Superior temporal gyrus (tissue), 1 donor: Measurements from ENCODE around the gene NOL6.
"Not testable (repeated sequence)": the region's sequence is repeated elsewhere in the genome, so short reads cannot be mapped to it uniquely, and the experiment has no call there.

Source experiments
- DNase-seq: peaks from one replicate; pipeline ENCODE4 v3.0.0-alpha.2; 2016; ENCODE audit errors: extremely low spot score

Gene NOL6

DNA sequence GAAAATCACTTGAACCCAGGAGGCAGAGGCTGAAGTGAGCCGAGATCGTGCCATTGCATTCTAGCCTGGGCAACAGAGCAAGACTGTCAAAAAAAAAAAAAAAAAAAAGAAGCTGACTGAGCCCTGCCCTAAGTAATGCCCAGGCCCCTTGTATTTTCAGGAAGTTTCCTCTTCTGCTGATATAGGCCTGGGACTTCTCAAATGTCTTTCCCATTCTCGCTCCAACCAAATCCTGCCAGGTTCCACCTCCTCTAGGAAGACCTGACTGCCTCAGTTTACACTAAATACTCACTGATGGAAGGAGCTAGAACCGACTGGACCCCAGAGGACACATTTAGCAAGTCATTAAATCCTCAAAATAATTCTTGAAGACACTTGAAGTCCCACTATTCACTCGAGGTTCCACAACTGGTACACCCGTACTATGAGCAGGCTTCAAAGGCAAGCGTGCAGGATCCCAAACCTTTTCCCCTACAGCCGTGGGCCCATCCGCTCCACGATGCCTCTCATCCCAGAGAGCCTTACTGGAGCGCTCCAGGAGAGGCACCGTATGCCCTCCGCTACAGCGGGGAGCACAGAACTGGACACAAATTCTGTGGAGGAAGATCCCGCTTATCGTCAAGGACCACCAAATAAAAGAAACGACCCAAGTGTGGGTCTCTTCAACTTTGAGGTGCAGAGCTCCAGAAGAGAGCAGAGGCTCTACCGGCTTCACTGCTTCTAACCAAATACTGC, 676 bp downstream of the NOL6 start:
- DNase-seq = no peak

DNA sequence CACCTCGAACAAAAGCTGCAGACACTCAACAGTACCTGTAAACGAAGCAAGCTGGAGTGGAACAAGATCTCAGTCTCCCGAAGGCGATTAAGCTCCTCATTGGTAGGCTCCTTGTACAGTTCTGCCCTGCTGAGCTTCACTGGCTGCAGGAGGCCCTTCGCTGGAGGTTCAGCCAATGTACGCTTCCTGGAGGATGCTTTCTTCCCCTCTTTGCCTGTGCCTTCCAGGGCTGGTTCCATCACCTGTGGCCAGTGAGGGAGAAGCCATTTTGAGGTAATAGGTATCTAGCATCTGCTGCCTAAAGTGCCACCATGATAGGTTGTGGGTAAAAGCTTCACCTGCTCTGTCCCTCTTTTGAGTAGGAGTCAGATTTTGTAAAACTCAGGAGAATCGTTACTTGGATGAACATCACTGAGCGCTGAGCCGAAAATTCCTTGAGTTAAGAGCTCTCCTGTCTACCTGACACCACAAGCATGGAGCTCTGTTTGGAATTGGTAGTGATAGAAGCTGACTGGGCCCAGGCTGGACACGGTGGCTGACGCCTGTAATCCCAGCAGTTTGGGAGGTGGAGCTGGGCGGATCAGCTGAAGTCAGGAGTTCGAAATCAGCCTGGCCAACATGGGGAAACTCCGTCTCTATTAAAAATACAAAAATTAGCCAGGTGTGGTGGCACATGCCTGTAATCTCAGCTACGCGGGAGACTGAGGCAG, 1.4 kb downstream of the NOL6 start:
- DNase-seq = no peak

DNA sequence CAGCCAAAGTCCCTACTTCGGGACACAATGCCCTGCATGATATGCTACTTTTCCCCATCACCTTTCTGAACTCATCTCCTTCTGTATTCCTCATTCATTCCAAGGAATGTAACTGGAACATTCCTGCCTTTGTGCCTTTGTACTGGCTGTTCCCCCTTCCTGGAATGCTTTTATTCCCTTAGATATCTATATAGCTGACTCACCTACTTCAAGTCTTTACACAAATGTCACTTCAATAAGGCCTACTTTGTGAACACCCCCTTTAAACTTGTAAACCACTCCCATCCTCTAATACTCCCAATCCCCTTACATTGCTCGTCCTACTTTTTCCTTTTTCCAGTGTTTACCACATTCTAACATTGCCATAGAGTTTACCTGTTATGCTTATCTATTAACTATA, 2.4 kb downstream of the NOL6 start:
- no peak for DNase-seq

DNA sequence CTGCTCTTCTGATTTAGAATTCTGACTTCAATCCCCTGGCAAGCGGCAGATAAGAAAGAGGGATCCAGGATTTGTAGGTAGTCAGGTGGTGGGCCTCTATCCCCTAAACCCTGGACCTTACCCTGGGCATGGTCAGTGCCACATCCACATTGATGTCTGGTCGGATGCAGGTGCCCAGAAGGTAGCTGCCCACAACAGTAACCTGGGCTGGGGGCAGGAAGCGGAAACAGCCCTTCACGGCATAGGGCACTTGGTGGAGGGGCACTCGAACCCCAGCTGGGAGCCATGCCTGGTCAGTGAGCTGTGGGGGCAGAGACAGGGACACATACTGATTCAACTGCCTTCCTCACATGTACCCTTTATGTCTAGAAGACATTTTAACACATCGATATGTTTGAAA, 3.8 kb downstream of the NOL6 start:
- DNase-seq = no peak

DNA sequence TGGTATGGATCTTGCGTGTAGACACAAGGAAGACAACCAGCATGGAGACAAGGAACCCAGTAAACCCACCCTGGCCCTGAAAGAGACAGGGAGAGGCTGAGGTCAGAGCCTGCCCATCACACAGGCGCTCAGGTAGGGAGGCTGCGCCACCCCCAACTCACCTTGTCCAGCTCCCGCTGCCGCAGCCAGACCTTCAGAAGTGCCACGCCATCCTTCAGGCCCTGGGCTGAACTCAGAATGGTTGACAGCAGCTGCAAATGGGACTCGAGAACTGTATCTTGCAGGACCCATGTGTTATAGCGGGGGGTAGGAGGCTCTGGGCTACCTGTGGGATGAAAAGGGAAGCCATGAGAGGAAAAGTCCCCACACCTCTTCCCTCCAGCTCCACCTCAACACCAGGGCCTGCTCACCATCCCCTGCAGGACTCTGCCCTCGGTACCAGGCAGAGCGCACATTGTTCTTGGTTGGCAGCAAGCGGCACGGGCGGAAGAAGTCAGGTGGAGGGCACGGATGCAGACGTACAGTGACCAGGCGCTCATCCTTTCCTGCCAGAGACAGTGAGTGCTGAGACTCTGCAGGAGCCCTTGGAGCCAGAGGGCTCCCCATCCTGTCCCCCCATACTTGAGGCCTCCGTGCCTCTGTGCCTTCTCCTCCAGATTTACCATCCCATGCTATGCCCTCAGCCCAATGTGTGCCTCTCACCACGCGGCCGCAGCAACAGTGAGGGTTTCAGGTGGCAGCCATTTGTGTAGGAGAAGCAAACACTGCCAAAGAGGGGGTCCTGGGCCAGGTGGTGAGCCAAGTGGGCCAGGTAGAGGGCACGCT, 4.7 kb downstream of the NOL6 start:
- DNase-seq = no peak

DNA sequence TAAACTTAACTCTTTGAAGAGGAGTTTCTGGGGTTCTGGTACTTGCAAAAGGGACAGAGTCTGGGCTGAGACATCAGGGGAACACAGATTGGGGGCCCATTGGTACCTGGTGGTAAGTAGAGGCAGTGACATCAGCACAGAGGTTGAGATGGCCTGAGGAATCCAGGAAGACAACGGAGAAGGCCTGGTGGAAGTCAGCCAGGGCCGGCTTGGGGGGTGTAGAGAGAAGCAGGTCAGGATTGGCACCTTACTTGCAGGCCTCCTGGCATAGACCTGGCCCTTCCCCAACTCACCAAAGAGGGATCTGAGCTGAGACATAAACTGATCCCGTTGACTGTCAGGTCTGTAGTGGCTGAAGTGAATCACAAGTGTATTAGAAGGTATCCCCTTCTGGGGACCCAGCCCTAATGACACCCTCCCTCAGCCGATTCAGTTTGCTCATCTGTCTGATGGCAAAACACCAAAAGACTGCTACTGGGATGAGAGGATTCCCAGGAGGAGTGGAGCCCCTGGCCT, 5.5 kb downstream of the NOL6 start:
- DNase-seq = no peak

DNA sequence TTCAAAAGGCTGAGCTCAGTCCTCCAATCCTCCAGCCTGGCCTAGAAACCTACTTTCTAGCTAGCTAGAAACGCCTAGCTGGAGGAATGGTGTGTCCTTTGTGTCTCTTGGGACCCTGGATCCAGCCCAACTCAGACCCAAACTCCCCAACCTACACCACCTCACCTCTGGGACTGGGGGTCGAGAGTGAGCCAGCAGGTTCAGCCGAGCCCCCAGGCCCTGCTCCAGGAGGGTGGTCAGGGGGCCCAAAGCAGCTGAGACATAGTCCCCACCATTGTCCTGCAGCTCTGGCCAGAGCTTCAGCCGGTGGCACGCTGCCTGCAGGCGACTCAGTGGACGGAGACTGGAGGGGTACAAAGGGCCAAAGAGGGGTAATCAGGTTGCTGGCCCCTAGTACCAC, 6.2 kb downstream of the NOL6 start:
- DNase-seq = no peak

DNA sequence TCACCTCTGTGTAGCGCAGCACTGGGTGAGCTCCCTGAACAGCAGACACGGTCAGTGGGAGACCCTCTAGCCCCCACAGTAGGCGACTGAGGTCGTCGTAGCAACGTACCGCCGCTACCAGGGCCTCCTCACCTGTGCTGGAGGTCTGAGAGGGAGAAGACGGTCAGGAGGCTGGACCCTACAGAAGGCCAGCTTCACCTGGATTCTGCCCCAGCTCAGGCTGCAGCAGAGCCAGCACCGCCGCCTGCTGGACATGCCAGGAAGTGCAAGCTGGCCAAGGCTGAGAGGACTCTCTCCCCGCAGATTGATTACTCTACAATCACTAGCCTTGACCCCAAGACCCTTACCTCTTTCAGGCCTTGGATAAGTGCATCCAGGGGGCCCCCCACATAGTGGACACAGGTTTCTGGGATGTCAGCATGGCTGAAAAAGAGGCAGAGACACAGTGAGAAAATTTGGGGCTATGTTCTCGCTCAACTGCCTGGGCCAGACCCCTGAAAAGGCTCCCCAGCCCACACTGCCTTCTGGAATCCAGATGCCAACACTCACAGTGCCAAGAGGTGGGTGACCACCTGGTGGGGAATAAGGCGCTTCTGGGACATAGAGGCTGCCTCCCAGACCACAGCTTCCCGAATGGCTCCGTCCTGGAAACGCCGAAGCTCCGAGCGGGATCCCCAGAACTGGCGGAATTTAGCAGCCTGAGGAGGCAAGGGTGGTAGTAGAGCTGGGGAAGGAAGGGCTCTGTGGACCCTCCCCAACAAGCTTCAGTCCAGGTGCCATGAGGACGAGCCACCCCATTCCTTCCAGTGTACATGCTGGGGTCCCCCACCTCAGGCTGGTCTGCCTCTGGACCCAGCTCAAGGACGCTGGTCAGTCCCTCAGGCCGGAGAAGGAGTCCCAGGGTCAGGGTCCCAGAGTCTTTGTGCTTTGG, 6.9 kb downstream of the NOL6 start:
- DNase-seq = peak; percentile 51

DNA sequence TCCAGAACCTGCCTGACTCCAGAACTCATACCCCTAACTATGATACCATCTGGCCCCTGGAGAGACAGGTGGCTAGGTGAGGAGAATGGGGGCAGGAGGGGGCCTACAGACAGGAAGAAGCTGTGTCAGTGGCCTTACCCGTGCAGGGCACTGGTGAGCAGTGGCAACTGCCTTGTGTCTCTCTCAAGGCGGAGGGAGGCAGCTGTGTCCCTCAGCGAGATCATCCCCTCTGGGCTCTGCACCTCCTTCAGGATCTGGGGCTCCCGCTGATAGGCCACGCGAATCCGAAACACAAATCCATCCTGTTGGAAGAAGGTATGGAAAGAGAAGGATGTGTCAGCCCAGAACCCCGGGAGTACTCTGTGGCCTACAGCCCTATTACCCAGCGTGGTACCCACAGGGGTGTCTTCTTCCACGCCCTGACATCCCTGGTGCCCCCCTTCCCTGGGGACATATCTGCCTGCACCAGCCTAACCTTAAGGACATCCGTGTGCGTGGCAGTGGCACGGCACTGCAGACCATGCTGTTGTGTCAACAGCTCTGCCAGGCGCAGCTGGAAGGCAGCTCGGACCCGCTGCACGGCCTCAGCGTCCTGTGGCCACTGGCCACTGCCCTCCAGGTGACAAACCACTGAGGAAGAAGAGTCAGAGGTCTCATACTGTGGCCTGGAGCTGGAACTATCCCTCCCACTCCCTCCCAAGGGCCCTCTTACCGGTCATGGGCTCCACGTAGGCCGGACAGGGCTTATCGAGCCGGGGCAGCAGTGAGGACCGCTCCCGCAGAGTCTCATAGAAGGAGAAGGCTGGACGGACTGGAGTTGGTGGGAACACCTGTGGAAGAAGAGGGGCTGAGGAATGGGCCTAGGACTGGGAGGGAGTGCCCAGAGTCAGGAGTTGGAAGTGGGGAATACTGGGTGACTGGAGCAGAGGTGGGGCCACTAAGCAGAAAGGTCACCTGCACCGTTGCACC, 7.8 kb downstream of the NOL6 start:
- no peak for DNase-seq

DNA sequence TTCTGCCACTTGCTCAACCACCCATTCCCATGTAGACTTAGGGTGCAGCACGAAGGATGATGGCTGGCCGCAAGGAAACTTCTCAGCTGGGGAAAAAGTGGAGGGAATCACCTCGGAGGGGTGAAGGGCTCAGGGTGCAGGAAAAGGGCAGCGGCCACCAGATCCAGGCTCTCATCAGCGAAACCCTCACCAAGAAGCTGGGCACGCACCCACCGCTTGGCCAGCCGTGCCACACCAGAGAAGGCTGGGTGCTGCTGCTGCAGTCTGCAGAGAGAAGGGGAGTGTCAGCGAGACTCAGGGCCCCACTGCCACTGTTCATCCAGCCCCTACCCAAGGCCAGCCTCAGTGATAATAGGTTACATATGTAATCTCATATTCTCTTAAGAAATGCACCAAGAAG, 8.6 kb downstream of the NOL6 start:
- DNase-seq = no peak

DNA sequence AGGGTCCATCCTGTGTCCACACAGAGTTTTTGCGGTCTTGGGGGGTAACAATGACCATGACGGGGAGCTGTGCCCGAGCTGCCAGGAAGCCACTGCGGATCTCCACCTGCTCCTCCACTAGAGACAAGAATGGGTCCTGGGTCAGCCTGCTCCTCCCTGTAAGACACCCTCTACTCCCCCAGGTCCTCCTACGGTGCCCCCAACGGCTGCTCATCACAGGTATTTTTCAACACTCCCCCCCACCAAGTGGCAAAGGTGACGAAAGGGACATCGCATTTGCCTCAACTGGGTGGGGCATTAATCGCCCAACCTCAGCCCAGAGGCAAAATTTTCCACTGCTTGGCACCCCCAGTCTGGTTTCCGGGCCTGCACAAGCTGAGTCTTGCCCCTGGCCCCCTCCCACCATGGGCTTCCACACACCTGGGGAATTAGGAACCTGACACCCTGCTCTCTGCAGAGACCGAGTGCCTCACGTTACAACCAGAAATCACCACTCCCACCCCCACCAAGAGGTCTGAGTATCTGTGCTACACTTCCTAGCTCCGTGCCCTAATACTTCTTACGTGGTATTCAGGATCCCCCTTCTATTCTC, 9.6 kb downstream of the NOL6 start:
- DNase-seq = no peak

DNA sequence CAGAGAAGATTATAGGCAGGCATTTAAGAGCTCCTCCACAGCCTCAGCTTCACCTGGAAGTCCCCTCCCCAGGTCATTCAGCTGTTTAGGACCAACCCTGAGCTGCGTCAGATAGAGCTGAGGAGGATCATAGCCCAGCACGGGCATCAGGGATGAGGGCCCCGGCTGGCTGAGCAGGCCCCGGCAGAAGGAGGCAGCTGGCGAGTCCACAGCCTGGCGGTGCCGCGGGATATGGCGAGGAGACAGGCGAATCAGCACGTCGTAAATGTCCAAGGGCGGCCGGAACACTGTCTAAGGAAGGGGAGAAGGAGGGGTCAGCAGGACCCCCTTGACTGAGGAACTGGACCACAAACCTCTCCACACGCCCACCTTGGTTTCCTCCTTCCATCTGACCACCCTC, 10.6 kb downstream of the NOL6 start:
- no peak for DNase-seq

DNA sequence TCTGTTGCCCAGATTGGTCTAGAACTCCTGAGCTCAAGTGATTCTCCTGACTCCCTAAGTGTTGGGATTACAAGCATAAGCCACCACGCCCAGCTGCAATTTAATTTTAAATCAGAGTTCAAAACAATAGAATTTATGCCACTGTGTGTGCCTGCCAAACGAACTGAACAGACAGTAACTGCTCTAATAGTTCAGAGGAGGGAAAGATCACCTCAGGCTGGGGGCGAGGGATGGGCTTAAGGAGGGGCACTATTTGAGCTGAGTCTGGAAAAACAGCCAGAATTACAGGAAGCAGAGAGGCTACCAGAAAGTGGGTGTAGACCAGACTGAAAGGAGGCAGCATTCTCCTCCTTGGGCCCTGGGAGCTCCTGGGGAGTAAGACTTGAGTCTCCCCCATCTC, 12.2 kb downstream of the NOL6 start:
- no peak for DNase-seq

DNA sequence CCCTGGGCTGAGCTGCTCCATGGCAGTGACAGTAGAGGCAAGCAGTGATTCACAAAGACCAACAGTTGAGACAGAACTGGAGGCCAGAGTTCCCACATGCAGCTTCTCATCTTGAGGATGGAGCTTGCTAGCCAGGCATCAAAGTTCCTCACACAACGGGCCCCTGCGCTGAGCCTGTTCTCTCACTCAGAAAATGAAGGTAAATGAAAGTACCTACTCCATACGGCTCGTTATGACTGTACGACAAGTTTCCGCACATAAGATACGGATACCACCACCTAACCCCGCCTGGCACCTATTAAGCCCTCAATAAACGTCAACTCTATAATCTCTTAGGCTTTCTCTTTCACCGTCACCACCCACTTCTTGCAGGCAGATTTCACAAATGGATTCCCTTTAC, 12.9 kb downstream of the NOL6 start:
- DNase-seq = no peak

DNA sequence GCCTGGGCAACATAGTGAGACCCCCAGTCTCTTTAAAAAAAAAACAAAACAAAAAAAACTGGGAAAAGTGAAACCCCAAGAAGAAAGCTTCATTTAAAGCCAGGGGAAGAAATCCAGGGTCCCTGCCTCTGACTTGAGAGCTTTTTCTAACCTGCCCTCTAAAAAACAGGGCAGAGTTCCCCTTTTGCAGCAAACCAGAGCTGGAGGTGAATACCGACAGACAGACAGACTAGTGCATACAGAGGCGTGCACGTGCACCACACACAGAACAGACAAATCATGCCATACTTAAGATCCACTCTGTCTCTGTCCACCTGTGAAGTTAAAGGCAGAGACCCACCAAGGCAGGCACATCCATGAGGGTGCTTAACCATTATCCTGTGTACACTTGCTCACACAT, 14.6 kb downstream of the NOL6 start:
- no peak for DNase-seq

DNA sequence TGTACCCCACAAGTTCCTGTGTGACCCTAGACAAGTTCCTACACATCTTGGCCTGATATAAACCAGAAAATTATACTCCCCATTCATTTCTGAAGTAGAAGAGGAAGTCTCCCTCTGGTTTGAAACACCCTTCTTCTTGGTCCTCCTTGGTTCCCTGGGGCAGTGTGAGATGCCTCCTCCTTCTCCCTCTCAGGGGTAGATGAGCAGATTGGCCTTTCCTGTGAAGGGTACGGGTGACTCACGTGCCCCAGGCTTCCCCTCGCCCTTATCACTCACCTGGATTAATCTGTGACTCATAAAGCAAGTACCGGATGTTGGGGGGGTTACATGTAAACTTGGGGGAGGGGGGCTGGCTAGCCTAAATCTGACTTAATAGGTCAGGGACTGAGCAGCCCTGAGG, 15.3 kb downstream of the NOL6 start:
- no peak for DNase-seq

DNA sequence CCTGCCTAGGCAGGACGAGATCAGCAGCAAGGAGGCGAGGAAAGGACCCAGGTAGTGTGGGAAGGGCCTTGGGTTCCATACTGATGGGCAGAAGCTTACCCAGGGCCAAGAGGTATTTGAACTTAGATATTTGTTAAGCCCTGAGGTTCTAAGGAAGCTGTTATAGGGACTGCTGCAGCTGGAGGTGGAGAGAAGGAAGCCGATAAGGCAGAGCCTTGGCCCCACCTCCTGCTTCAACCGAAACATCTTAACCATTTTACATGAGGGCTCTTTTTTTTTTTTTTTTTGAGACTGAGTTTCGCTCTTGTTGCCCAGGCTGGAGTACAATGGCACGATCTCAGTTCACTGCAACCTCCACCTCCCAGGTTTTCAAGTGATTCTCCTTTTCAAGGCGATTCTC, 17.8 kb downstream of the NOL6 start:
- DNase-seq = no peak

DNA sequence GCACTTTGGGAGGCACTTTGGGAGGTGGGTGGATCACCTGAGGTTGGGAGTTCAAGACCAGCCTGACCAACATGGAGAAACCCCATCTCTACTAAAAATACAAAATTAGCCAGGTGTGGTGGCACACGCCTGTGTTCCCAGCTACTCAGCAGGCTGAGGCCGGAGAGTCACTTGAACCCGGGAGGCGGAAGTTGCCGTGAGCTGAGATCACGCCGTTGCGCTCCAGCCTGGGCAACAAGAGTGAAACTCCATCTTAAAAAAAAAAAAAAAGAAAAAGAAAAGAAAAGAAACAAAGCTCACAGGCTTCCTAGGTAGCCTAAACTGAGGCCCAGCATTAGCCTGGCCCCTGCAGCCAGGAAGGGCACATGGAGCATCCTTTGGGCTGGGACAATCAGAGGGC, 18.3 kb downstream of the NOL6 start:
- not testable (repeated sequence) for DNase-seq

DNA sequence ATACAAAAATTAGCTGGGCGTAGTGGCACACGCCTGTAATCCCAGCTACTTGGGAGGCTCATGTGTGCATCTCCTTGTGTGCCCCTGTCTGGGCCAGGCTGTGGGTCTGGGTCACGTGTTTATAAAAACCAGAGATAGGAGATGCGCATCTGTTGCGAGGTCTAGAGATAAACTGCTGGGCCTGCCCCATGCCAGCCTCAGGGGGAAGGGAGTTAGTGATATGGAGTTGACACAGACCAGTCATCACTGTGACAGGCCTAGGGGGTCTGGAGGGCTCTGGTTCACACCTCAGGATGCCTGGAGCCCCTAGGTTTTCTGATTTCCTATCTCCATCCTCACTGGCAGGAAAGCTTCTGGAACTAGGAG, 19.1 kb downstream of the NOL6 start:
- DNase-seq = not testable (repeated sequence)
